Fibroblast of the aortic adventitia (primary cell): ENCODE results near the gene FSD2. TPM values are rescaled to one million over a fixed set of nuclear protein-coding genes. Genes with fewer than 3 reads are reported as not detected.

ENCODE experiments used
- DNase-seq: peaks from one replicate; pipeline ENCODE4 v3.0.0-alpha.2; 2010; ENCODE audit warnings: low read depth
- H3K4me3 ChIP-seq: 2 replicates; pipeline ENCODE4 v1.5.1; 2011; ENCODE audit warnings: low read depth, mild to moderate bottlenecking, control low read depth, low read length, moderate library complexity
- total RNA-seq: library from RNA; depleted of rRNA; stranded (reverse); fragments of >200 nt; gene quantifications from 2 replicates; pipeline ENCODE4 v1.2.3, GENCODE V29; 2012; ENCODE audit warnings: low replicate concordance
- TF ChIP-seq, protein P1 (sequence below): IDR thresholded peaks from 2 replicates; pipeline ENCODE4 v1.5.1; 2011; ENCODE audit warnings: mild to moderate bottlenecking, low read length, control low read depth, inconsistent platforms; ENCODE audit not compliant: insufficient read depth

The FSD2 gene
- total RNA-seq, 1 donor, result not detected

DNA sequence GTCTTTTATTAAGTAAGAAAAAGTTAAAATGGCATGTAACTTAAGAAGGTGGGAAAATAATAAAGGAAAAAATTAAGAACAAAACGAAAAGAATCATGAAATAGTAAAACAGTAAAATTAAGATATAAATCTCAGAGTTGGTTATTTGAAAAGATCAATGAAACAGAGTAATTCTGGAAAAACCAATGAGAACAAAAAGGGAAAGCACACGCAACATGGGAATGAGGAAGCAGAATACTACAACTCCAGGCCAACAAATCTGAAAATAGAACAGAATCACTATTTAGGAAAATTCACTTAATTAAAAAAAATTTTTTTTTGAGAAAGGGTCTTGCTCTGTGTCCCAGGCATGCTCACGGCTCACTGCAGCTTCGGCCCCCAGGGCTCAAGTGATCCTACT lies 34.3 kb upstream of the FSD2 start:
- TF ChIP-seq, protein P1, sequence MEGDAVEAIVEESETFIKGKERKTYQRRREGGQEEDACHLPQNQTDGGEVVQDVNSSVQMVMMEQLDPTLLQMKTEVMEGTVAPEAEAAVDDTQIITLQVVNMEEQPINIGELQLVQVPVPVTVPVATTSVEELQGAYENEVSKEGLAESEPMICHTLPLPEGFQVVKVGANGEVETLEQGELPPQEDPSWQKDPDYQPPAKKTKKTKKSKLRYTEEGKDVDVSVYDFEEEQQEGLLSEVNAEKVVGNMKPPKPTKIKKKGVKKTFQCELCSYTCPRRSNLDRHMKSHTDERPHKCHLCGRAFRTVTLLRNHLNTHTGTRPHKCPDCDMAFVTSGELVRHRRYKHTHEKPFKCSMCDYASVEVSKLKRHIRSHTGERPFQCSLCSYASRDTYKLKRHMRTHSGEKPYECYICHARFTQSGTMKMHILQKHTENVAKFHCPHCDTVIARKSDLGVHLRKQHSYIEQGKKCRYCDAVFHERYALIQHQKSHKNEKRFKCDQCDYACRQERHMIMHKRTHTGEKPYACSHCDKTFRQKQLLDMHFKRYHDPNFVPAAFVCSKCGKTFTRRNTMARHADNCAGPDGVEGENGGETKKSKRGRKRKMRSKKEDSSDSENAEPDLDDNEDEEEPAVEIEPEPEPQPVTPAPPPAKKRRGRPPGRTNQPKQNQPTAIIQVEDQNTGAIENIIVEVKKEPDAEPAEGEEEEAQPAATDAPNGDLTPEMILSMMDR, result no peak
- no peak overlapping the region for H3K4me3 ChIP-seq
- DNase-seq, result no peak

DNA sequence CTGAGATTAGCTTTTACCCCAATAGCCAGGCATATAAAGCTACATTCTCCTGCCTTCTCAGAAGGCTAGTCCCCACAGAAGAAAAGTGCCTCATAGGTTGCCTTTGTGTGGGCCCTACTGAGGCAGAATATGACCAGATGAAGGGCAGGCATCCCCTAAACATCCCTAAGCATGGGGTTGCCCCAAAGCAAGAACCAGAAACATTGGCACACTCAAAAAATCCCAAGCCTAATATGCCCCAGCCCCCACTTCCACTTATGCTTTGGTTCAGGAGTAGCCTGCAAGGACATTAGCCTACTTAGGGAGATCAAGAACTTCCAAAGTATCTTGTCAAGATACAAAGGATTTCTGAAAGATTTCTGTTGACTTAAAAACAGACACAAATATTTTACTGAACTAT lies 33.3 kb upstream of the FSD2 start:
- TF ChIP-seq, protein P1, result no peak
- no peak overlapping the region for H3K4me3 ChIP-seq
- DNase-seq, result no peak

DNA sequence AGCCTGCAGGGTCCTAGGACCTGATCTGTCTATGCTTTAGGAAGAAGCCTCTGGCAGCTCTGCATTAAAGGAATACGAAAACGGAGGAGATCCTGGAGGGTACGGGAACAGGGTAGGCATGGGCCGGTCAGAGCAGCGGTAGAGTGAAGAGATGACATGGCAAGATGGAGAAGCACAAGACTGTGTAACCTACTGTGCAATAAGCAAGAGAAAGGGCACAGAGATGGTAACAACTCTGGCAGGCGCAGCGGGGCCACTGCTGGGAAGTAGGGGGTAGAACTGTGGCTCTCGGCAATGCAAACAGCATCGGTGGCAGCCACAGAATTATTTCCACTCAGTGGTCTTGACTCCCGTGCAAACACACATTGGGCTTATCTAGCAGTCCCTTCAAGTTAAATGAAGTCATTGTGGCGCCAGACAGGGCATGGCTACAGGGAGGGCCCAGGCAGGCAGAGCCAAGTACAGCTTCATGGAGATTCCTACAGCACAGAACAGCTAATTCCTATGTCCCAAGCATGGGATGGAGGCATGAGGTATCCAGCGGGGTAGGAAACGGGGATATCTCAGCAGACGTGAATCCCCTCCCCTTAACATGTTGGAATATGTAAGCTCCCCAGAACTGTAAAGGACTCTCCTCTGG lies 32.3 kb upstream of the FSD2 start:
- TF ChIP-seq, protein P1, result no peak
- no peak for DNase-seq
- no peak overlapping the region for H3K4me3 ChIP-seq

GRCh38 chr15:82835391-82835917 lies 29.6 kb upstream of the FSD2 start:
- no peak for DNase-seq
- H3K4me3 ChIP-seq, result no peak overlapping the region
- TF ChIP-seq, protein P1, result no peak

DNA sequence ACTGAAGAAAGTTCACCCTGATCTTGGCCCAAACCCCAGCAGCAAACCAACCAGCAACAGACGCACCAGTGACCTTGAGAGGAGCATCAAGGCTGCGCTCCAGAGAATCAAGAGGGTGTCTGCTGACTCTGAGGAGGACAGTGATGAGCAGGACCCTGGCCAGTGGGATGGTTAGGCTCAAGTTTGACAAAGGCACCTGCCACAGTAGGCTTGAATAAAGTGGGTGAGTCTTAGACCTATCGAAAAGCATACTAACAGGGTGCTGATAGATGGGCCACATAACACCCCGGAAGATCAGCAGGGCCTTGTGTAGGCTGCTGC lies 27.5 kb upstream of the FSD2 start:
- TF ChIP-seq, protein P1, result no peak
- DNase-seq, result no peak
- no peak overlapping the region for H3K4me3 ChIP-seq

DNA sequence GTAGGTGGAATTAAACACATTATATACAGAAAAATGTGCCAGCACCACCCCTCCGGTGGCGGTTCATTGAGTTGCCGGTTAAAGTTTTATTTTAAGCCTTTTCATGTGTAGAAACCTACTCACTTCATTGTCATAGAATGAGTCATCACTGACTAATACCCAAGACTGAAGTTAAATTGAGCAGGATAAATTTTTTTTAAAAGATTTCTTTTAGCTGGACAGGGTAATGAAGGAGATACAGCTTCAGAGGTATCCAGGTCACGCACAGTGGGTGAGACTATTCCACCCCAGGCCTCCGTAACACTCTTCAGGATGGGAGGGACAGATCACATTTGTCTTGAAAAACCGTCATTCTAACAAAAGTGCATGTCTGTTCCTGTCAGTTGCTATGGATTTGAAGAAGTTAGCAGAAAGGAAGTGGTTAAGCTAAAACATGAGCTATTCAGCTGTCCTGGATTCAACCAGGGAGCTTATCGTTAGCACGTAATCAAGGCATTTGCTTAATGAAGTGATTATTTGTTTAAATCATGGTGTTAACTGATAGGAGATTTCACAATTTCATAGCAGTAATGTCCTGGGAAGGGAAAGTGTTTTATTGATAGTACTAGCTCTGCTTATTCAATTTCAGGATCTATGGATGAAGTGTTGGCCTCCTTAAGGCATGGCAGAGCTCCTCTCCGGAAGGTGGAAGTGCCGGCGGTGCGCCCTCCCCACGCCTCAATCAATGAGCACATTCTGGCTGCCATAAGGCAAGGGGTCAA lies 26.9 kb upstream of the FSD2 start:
- H3K4me3 ChIP-seq, result no peak overlapping the region
- TF ChIP-seq, protein P1, result no peak
- peak; percentile 86 for DNase-seq
